ENCODE data around the gene EFNA5. TPM values are rescaled to one million over a fixed set of nuclear protein-coding genes. Genes with fewer than 3 reads are reported as not detected.

The EFNA5 gene
- total RNA-seq, 1 experiment from 2014 or later = 51.2 TPM

GRCh38 chr5:107544967-107545366 lies 125.8 kb downstream of the EFNA5 start:
- ChIA-PET CTCF (interaction anchor here (0.7 to 2.1 kb wide), 4 partner anchors 8 to 156 kb away, joined by 3 to 7 read pairs (median 6); no protein-coding TSS in a partner anchor), POLR2A (interaction anchor here (1.2 to 10.3 kb wide), 4 partner anchors 10 to 125 kb away, joined by 3 to 174 read pairs (median 52); no protein-coding TSS in a partner anchor)
- peak overlapping the region; percentile 61 for H3K27ac Mint-ChIP-seq (ENCODE audit: low read depth, unreplicated experiment)
- TF ChIP-seq, protein P1, sequence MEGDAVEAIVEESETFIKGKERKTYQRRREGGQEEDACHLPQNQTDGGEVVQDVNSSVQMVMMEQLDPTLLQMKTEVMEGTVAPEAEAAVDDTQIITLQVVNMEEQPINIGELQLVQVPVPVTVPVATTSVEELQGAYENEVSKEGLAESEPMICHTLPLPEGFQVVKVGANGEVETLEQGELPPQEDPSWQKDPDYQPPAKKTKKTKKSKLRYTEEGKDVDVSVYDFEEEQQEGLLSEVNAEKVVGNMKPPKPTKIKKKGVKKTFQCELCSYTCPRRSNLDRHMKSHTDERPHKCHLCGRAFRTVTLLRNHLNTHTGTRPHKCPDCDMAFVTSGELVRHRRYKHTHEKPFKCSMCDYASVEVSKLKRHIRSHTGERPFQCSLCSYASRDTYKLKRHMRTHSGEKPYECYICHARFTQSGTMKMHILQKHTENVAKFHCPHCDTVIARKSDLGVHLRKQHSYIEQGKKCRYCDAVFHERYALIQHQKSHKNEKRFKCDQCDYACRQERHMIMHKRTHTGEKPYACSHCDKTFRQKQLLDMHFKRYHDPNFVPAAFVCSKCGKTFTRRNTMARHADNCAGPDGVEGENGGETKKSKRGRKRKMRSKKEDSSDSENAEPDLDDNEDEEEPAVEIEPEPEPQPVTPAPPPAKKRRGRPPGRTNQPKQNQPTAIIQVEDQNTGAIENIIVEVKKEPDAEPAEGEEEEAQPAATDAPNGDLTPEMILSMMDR (IDR thresholded peaks at IDR 0.05; ENCODE audit: unreplicated experiment) = no peak
- H3K9me3 Mint-ChIP-seq (ENCODE audit: unreplicated experiment) = no peaks in the 10 kb centered on the region
- no peak overlapping the region for H3K4me3 Mint-ChIP-seq (ENCODE audit: unreplicated experiment)
- peaks cover 17% of the 10 kb centered on the region for H3K36me3 Mint-ChIP-seq (ENCODE audit: insufficient read depth, unreplicated experiment)
- DNase-seq (ENCODE audit: unreplicated experiment) = no peak
- peaks cover 26% of the 10 kb centered on the region for H3K4me1 Mint-ChIP-seq (ENCODE audit: insufficient read depth, unreplicated experiment)
- no TSS peak for BruUV-seq (replicated peaks)
- no peaks in the 10 kb centered on the region for H3K27me3 Mint-ChIP-seq (ENCODE audit: insufficient read depth, unreplicated experiment)
- intact Hi-C loops (cut with micrococcal nuclease) = loop anchor here (5.0 kb wide), 2 partner anchors 78 to 118 kb away; no protein-coding TSS in a partner anchor

DNA sequence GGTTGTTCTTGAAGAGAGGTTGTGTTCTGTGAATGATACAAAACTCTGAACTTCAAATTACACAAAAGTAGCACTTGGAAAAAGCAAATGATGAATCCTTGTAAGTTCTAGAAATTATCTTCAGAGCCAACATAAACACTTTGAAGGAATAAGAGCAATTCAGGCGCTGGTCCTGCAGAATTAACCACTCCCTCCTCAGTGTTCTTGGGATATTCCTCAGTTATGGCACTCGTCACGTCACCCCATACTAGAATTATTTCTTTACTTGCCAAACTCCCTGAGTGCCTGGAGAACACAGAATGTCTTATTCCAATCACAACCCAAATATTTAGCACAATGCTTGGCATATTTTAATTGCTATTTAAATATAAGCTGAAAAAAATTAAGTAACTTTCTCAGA lies 126.3 kb downstream of the EFNA5 start:
- Mint-ChIP-seq H3K36me3 (ENCODE audit: insufficient read depth, unreplicated experiment) (peaks cover 17% of the 10 kb centered on the region), H3K9me3 (ENCODE audit: unreplicated experiment) (no peaks in the 10 kb centered on the region), H3K4me3 (ENCODE audit: unreplicated experiment) (no peak overlapping the region), H3K4me1 (ENCODE audit: insufficient read depth, unreplicated experiment) (peaks cover 29% of the 10 kb centered on the region), H3K27ac (ENCODE audit: low read depth, unreplicated experiment) (peak overlapping the region; percentile 61), H3K27me3 (ENCODE audit: insufficient read depth, unreplicated experiment) (no peaks in the 10 kb centered on the region)
- BruUV-seq (replicated peaks) = no TSS peak
- intact Hi-C loops (cut with micrococcal nuclease) = loop anchor here (5.0 kb wide), 2 partner anchors 77 to 117 kb away; no protein-coding TSS in a partner anchor
- DNase-seq (ENCODE audit: unreplicated experiment) = no peak
- TF ChIP-seq, protein P1 (IDR thresholded peaks at IDR 0.05; ENCODE audit: unreplicated experiment) = no peak
- CTCF ChIA-PET = interaction anchor here (0.5 to 2.1 kb wide), 3 partner anchors 9 to 714 kb away, joined by 3 to 7 read pairs (median 5); no protein-coding TSS in a partner anchor
- POLR2A ChIA-PET = interaction anchor here (1.2 to 10.3 kb wide), 4 partner anchors 11 to 126 kb away, joined by 3 to 174 read pairs (median 52); no protein-coding TSS in a partner anchor

- Mint-ChIP-seq H3K27me3 (ENCODE audit: insufficient read depth, unreplicated experiment) (no peaks in the 10 kb centered on the region), H3K4me1 (ENCODE audit: insufficient read depth, unreplicated experiment) (peaks cover 32% of the 10 kb centered on the region), H3K36me3 (ENCODE audit: insufficient read depth, unreplicated experiment) (peaks cover 11% of the 10 kb centered on the region), H3K27ac (ENCODE audit: low read depth, unreplicated experiment) (peak overlapping the region; percentile 61), H3K4me3 (ENCODE audit: unreplicated experiment) (no peak overlapping the region), H3K9me3 (ENCODE audit: unreplicated experiment) (no peaks in the 10 kb centered on the region)
- ChIA-PET CTCF (interaction anchor here (0.6 to 2.1 kb wide), 5 partner anchors 9 to 153 kb away, joined by 3 to 7 read pairs (median 4); no protein-coding TSS in a partner anchor), POLR2A (interaction anchor here (1.2 to 10.3 kb wide), 8 partner anchors 10 to 162 kb away, joined by 4 to 174 read pairs (median 20); partner anchors contain the start of gene EFNA5)
- no TSS peak for BruUV-seq (replicated peaks)
- no peak for DNase-seq (ENCODE audit: unreplicated experiment)
- TF ChIP-seq, protein P1 (IDR thresholded peaks at IDR 0.05; ENCODE audit: unreplicated experiment) = no peak
- intact Hi-C loops (cut with micrococcal nuclease) = loop anchor here (2.0 to 5.0 kb wide), 4 partner anchors 29 to 163 kb away; no protein-coding TSS in a partner anchor
Measured at GRCh38 chr5:107543868-107544267, 126.9 kb downstream of the EFNA5 start.

GRCh38 chr5:107542831-107543231 lies 127.9 kb downstream of the EFNA5 start:
- Mint-ChIP-seq H3K36me3 (ENCODE audit: insufficient read depth, unreplicated experiment) (peaks cover 10% of the 10 kb centered on the region), H3K9me3 (ENCODE audit: unreplicated experiment) (no peaks in the 10 kb centered on the region), H3K4me1 (ENCODE audit: insufficient read depth, unreplicated experiment) (peaks cover 42% of the 10 kb centered on the region), H3K4me3 (ENCODE audit: unreplicated experiment) (peak overlapping the region; percentile 64), H3K27ac (ENCODE audit: low read depth, unreplicated experiment) (peak overlapping the region; percentile 92), H3K27me3 (ENCODE audit: insufficient read depth, unreplicated experiment) (no peaks in the 10 kb centered on the region)
- intact Hi-C loops (cut with micrococcal nuclease) = loop anchor here (1.0 to 5.0 kb wide), 5 partner anchors 30 to 162 kb away; no protein-coding TSS in a partner anchor
- ChIA-PET CTCF (interaction anchor here (0.6 to 1.8 kb wide), 12 partner anchors 10 to 1032 kb away, joined by 3 to 5 read pairs (median 4); no protein-coding TSS in a partner anchor), POLR2A (interaction anchor here (0.6 to 10.3 kb wide), 26 partner anchors 9 to 722 kb away, joined by 3 to 174 read pairs (median 4); partner anchors contain the start of gene EFNA5)
- TF ChIP-seq, protein P1 (IDR thresholded peaks at IDR 0.05; ENCODE audit: unreplicated experiment) = no peak
- no TSS peak for BruUV-seq (replicated peaks)
- DNase-seq (ENCODE audit: unreplicated experiment) = peak; percentile 98

Data from MCF 10A (cell line).